Occipital lobe (tissue), 2 donors: ENCODE results near the gene ANGEL1. TPM values are rescaled to one million over a fixed set of nuclear protein-coding genes. Genes with fewer than 3 reads are reported as not detected.

Experiments
- DNase-seq: peaks from one replicate; lab custom pipeline; 2025; lab: John Stamatoyannopoulos, UW
- total RNA-seq: library from RNA; depleted of rRNA; stranded (reverse); fragments of >200 nt; gene quantifications from one replicate; pipeline ENCODE4 v1.2.3, GENCODE V29; 2014

The ANGEL1 gene
- total RNA-seq, 1 donor from 2014 or later = 10.3 TPM

GRCh38 chr14:76826122-76826521 is 13.4 kb upstream of the ANGEL1 start, which contains the start of gene LRRC74A:
LRRC74A (plus strand) TSS chr14:76826408; CDS start chr14:76826698, 290 bp downstream.
- no peak for DNase-seq

GRCh38 chr14:76820700-76821099 is 8.0 kb upstream of the ANGEL1 start:
- DNase-seq = no peak

GRCh38 chr14:76814726-76815645 is 2.3 kb upstream of the ANGEL1 start:
- no peak for DNase-seq

GRCh38 chr14:76812093-76812421 is 625 bp downstream of the ANGEL1 start:
- no peak for DNase-seq

GRCh38 chr14:76811561-76811960 is 1.1 kb downstream of the ANGEL1 start:
- no peak for DNase-seq

- DNase-seq = peak; percentile 41
Measured at GRCh38 chr14:76810953-76811400, 1.7 kb downstream of the ANGEL1 start.

- DNase-seq = no peak
Measured at GRCh38 chr14:76810525-76810924, 2.2 kb downstream of the ANGEL1 start.

- no peak for DNase-seq
Measured at GRCh38 chr14:76808990-76809389, 3.7 kb downstream of the ANGEL1 start.

- no peak for DNase-seq
Measured at GRCh38 chr14:76808011-76808410, 4.7 kb downstream of the ANGEL1 start.

GRCh38 chr14:76806446-76806845 is 6.2 kb downstream of the ANGEL1 start:
- no peak for DNase-seq

- DNase-seq = no peak
Measured at GRCh38 chr14:76793956-76794355, 18.7 kb downstream of the ANGEL1 start.

GRCh38 chr14:76793324-76793723 is 19.4 kb downstream of the ANGEL1 start:
- DNase-seq = no peak

- DNase-seq = no peak
Measured at GRCh38 chr14:76792422-76792821, 20.3 kb downstream of the ANGEL1 start.

GRCh38 chr14:76786601-76787000 is 26.1 kb downstream of the ANGEL1 start:
- no peak for DNase-seq

- peak; percentile 63 for DNase-seq
Measured at GRCh38 chr14:76784881-76785280, 27.8 kb downstream of the ANGEL1 start.

GRCh38 chr14:76784266-76784874 is 28.3 kb downstream of the ANGEL1 start:
- no peak for DNase-seq

GRCh38 chr14:76782885-76783566 is 29.7 kb downstream of the ANGEL1 start:
- DNase-seq = no peak

- DNase-seq = no peak
Measured at GRCh38 chr14:76782115-76782884, 30.4 kb downstream of the ANGEL1 start.

GRCh38 chr14:76781648-76782051 is 31.0 kb downstream of the ANGEL1 start:
- no peak for DNase-seq

- peak; percentile 79 for DNase-seq
Measured at GRCh38 chr14:76780875-76781647, 31.6 kb downstream of the ANGEL1 start.

GRCh38 chr14:76780360-76780759 is 32.3 kb downstream of the ANGEL1 start:
- no peak for DNase-seq
